Heart left ventricle (tissue), 16 donors: ENCODE data around the gene MIB1. TPM values are rescaled to one million over a fixed set of nuclear protein-coding genes. Genes with fewer than 3 reads are reported as not detected.

ENCODE experiments used
- ATAC-seq, 4 donors: fragments of 200-7000 bp; cut with Tn5 transposase; one replicate each; pipeline ENCODE4 v1.9.1; 2020 to 2022; ENCODE audit warnings: moderate library complexity in 4 of 4, mild to moderate bottlenecking in 3 of 4, moderate number of reproducible peaks in 1 of 4
- DNase-seq, 5 donors: peaks; one replicate each; pipeline ENCODE4 v3.0.0-alpha.2; 2020
- H3K27ac ChIP-seq, 12 donors: fragments of 200-600 bp; sonication (generic) in 4 of 12; one replicate each; pipeline versions ENCODE4 v1.5.0 to v1.8.0; 2016 to 2022; ENCODE audit warnings: mild to moderate bottlenecking in 2 of 12
- H3K27me3 ChIP-seq, 9 donors: fragments of 200-600 bp; sonication (generic) in 2 of 9; one replicate each; pipeline versions ENCODE4 v1.5.1 to v1.8.0; 2016 to 2022; ENCODE audit warnings: mild to moderate bottlenecking in 3 of 9
- H3K36me3 ChIP-seq, 9 donors: fragments of 200-600 bp; sonication (generic) in 2 of 9; one replicate each; pipeline versions ENCODE4 v1.5.0 to v1.8.0; 2018 to 2022; ENCODE audit warnings: mild to moderate bottlenecking in 2 of 9
- H3K4me1 ChIP-seq, 12 donors: fragments of 200-600 bp; sonication (generic) in 4 of 12; one replicate each; pipeline versions ENCODE4 v1.5.0 to v1.8.0; 2016 to 2022; ENCODE audit warnings: mild to moderate bottlenecking in 3 of 12
- H3K4me3 ChIP-seq, 12 donors: fragments of 200-600 bp; sonication (generic) in 4 of 12; one replicate each; pipeline versions ENCODE4 v1.5.0 to v1.8.0; 2017 to 2022; ENCODE audit warnings: mild to moderate bottlenecking in 9 of 12, moderate library complexity in 4 of 12
- H3K9me3 ChIP-seq, 12 donors: fragments of 200-600 bp; sonication (generic) in 4 of 12; one replicate each; pipeline versions ENCODE4 v1.5.0 to v1.8.0; 2016 to 2022; ENCODE audit warnings: mild to moderate bottlenecking in 1 of 12
- POLR2A ChIP-seq, 2 donors: fragments of 450-650 bp; IDR thresholded peaks; one replicate each; pipeline ENCODE4 v1.6.1; 2017; ENCODE audit warnings: antibody characterized with exemption in 2 of 2, mild to moderate bottlenecking in 2 of 2, moderate library complexity in 2 of 2
- WGBS, 4 donors: extraction: QIAGEN DNeasy Blood & Tissue Kit in 2 of 4; methylation state at CpG; one replicate each; pipeline versions ENCODE4 v1.1.5 to v1.1.7; 2013 to 2018; 5-methylcytosine and 5-hydroxymethylcytosine counted together
- intact Hi-C, 10 donors: fragments of 100-400 bp; cut with DNase I; formaldehyde crosslinking; loops; one replicate each; pipeline versions ENCODE4 v1.11.1 to v1.14.2; 2022
- polyA plus RNA-seq, 2 donors: library from polyadenylated mRNA; stranded (reverse); fragments of 200-250 nt; gene quantifications; one replicate each; pipeline ENCODE4 v1.2.3, GENCODE V29; 2013
- total RNA-seq, 9 donors: library from RNA; depleted of rRNA in 2 of 9; stranded (reverse); fragments of >200 nt in 2 of 9; fragmentation: NEBNext Ultra II Directional in 3 of 9; extraction: Animal tissue kit (Norgen Biotek cat#: 25700) in 3 of 9; gene quantifications; one replicate each; pipeline versions ENCODE4 v1.1.0 to v1.2.4, GENCODE V29; 2016 to 2023
- TF ChIP-seq, protein P1 (sequence below), 12 donors: fragments of 200-600 bp; sonication (generic) in 4 of 12; IDR thresholded peaks; one replicate each; pipeline versions ENCODE4 v1.5.0 to v1.8.0; 2018 to 2022; ENCODE audit warnings: antibody characterized with exemption in 12 of 12, mild to moderate bottlenecking in 5 of 12
- donor health status: ischemic (EF 13 %, LVEDD 7.1; RV severe dilation, severe dysfunction).
- donor health status: healthy with polysubstance abuse.
- donor health status: DM: no; HTN: yes; CAD: no.
- donor health status: DM: no; HTN: no; CAD: no.
- donor health status: ischemic (EF 25% LVEDD 6.9; RV normal size, moderate dysfunction).
- donor health status: ischemic (EF 25% LVEDD 5.7; RV mildly dilated, moderate dysfunction).
- donor health status: healthy.
- donor health status: DM: yes; HTN: yes; CAD: no.
- donor health status: ischemic (EF 35%, LVEDD 5.7; RV mildly dilated, moderate dysfunction).
- donor health status: nonischemic (EF 11% LVEDD 7.7; RV severe dilation, severe dysfunction).
- donor health status: DM: yes; HTN: yes; CAD: no.
- donor health status: PGD.
- donor health status: ischemic (EF 29% LVEDD 5.4; RV normal size, mild dysfunction).
- donor health status: nonischemic (EF 23%, LVEDD 6.1; RV moderate dilation, normal function).

MIB1 gene
- total and polyA plus RNA-seq, 11 donors, result 2.5 to 33.4 (median 19.5) TPM

DNA sequence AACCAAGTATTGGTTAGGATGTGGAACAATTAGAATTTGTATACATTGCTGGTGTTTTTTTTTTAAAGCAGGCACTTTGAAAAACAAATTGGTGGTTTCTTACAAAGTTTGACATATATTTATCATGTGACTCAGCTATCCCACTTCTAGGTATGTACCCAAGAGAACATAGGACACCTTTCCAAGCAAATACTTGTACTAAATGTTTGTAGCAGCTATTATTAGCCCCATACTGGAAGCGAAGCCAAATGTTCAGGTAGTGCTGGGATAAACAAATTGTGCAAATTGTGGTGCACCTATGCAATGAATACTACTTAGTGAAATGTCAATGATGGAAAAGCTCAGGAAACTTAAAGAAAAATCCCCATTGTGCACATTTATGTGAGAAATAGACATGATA lies 101.0 kb downstream of the MIB1 start:
- no peak for ATAC-seq
- H3K4me3 ChIP-seq, result no peak overlapping the region
- H3K36me3 ChIP-seq, result peaks cover 0 to 83% (median 57%) of the 10 kb centered on the region in 9 donors
- TF ChIP-seq, protein P1, sequence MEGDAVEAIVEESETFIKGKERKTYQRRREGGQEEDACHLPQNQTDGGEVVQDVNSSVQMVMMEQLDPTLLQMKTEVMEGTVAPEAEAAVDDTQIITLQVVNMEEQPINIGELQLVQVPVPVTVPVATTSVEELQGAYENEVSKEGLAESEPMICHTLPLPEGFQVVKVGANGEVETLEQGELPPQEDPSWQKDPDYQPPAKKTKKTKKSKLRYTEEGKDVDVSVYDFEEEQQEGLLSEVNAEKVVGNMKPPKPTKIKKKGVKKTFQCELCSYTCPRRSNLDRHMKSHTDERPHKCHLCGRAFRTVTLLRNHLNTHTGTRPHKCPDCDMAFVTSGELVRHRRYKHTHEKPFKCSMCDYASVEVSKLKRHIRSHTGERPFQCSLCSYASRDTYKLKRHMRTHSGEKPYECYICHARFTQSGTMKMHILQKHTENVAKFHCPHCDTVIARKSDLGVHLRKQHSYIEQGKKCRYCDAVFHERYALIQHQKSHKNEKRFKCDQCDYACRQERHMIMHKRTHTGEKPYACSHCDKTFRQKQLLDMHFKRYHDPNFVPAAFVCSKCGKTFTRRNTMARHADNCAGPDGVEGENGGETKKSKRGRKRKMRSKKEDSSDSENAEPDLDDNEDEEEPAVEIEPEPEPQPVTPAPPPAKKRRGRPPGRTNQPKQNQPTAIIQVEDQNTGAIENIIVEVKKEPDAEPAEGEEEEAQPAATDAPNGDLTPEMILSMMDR (IDR thresholded peaks at IDR 0.05), result no peak
- no peak for TF ChIP-seq POLR2A (IDR thresholded peaks at IDR 0.05)
- intact Hi-C loops, result no loop called here
- H3K27me3 ChIP-seq, result no peaks in the 10 kb centered on the region
- no peaks in the 10 kb centered on the region for H3K9me3 ChIP-seq
- no peak for DNase-seq
- no peak overlapping the region for H3K27ac ChIP-seq
- 42 to 77% (median 68%) methylated on average over 1 of the region's 1 CpG for WGBS, 4 donors
- no peaks in the 10 kb centered on the region for H3K4me1 ChIP-seq

DNA sequence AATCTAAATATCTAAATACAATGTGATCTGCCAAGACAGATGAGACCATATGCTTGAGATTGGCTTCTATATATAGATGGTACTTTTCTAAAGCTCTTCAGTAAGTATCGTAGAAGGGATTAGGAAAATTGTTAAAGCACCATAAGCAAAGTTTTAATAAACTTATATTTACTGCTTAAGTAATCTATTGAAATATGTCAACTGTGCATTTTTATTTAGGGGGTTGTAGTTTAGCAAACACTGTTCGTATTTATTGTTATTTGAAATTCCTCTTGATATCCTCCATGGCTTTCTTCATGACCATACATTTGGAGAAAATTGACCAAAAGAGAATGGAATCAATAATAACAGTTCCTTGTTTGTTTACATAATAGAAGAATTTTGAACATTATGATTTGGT lies 102.7 kb downstream of the MIB1 start:
- Histone ChIP-seq H3K4me1 (no peaks in the 10 kb centered on the region), H3K36me3 (peaks cover 0 to 98% (median 70%) of the 10 kb centered on the region in 9 donors), H3K27ac (no peak overlapping the region), H3K27me3 (no peaks in the 10 kb centered on the region), H3K4me3 (no peak overlapping the region), H3K9me3 (no peaks in the 10 kb centered on the region)
- DNase-seq (no peak), ATAC-seq (no peak)
- TF ChIP-seq, protein P1 (IDR thresholded peaks at IDR 0.05), result no peak
- TF ChIP-seq POLR2A (IDR thresholded peaks at IDR 0.05), result no peak
- intact Hi-C loops, result no loop called here
- WGBS, 4 donors, result 76 to 82% (median 77%) methylated on average over 2 of the region's 2 CpGs

DNA sequence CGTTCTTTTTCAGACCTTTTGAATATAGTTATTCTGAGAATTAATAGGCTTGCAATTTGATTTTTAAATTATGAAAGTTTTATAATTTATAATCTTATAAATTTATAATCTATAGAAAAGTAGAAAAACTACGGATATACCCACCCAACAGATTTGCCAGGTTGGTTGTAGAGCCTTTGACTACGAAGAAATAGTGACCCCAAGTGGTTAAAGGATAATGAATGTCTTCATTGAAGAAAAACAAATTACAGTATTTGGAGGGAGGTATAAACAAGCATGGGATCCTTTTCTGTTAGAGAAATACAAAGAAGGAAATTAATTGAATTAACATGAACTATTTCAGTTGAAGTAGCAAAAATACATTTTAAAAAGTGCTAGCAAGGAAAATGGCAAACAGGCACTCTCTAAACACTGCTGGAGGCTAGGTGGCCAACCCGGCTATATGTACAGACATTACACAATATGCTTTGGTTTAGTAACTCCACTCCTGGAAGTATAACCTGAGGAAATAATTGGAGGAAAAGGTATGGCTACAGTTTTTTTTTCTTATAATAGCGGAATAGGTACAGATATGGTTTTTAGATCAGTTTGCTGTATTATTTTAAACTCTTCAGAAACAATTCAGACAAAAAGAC lies 110.9 kb downstream of the MIB1 start:
- Histone ChIP-seq H3K36me3 (peaks cover 0 to 61% (median 31%) of the 10 kb centered on the region in 9 donors), H3K4me1 (peaks cover 0 to 15% (median 0%) of the 10 kb centered on the region in 12 donors), H3K27ac (no peak overlapping the region), H3K27me3 (no peaks in the 10 kb centered on the region), H3K4me3 (no peak overlapping the region), H3K9me3 (no peaks in the 10 kb centered on the region)
- 64 to 73% (median 68%) methylated on average over 5 of the region's 5 CpGs for WGBS, 4 donors
- ATAC-seq (peak in 2 of 4 donors; percentile 45 to 63), DNase-seq (no peak)
- intact Hi-C loops, result loop anchor here in 7 of 10 donors (2.0 to 10.0 kb wide), 8 partner anchors 29 to 657 kb away; partner anchors contain the start of gene SNRPD1 (in 1 of the 7)
- TF ChIP-seq POLR2A (IDR thresholded peaks at IDR 0.05), result no peak
- TF ChIP-seq, protein P1 (IDR thresholded peaks at IDR 0.05), result peak; percentile 25 to 66 (median 44)

DNA sequence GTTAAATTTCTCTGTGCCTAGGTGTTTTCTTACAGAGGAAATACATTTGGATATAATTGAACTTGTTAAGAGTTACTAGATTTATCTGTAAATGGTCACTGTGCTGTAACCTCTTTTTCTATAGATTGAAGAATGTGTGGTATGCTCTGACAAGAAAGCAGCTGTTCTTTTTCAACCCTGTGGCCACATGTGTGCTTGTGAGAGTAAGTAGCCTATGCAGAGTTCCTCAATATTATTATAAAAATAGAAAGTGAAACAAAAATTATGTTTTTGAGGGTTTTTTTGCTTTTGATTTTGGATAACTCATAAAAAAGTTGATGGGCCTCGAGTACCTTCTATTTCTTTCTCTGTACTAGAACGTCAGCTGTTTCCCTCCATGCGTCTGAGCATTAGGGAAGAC lies 112.4 kb downstream of the MIB1 start:
- Histone ChIP-seq H3K9me3 (no peaks in the 10 kb centered on the region), H3K4me3 (no peak overlapping the region), H3K27me3 (no peaks in the 10 kb centered on the region), H3K4me1 (peaks cover 0 to 15% (median 0%) of the 10 kb centered on the region in 12 donors), H3K36me3 (peaks cover 0 to 61% (median 28%) of the 10 kb centered on the region in 9 donors), H3K27ac (peak overlapping the region in 1 of 12 donors; percentile 47)
- no peak for TF ChIP-seq POLR2A (IDR thresholded peaks at IDR 0.05)
- TF ChIP-seq, protein P1 (IDR thresholded peaks at IDR 0.05), result no peak
- 69 to 79% (median 71%) methylated on average over 3 of the region's 3 CpGs for WGBS, 4 donors
- no peak for ATAC-seq
- DNase-seq, result no peak
- intact Hi-C loops, result loop anchor here in 7 of 10 donors (2.0 to 10.0 kb wide), 7 partner anchors 32 to 658 kb away; partner anchors contain the start of gene SNRPD1 (in 1 of the 7)
